ENCODE data around the gene PAFAH1B1. TPM values are rescaled to one million over a fixed set of nuclear protein-coding genes. Genes with fewer than 3 reads are reported as not detected.
"Not testable (repeated sequence)": the region's sequence is repeated elsewhere in the genome, so short reads cannot be mapped to it uniquely, and the experiment has no call there.

PAFAH1B1 gene
- polyA plus RNA-seq: 10 to 100 TPM; 17.4 to 48.8 (median 38.7) TPM

DNA sequence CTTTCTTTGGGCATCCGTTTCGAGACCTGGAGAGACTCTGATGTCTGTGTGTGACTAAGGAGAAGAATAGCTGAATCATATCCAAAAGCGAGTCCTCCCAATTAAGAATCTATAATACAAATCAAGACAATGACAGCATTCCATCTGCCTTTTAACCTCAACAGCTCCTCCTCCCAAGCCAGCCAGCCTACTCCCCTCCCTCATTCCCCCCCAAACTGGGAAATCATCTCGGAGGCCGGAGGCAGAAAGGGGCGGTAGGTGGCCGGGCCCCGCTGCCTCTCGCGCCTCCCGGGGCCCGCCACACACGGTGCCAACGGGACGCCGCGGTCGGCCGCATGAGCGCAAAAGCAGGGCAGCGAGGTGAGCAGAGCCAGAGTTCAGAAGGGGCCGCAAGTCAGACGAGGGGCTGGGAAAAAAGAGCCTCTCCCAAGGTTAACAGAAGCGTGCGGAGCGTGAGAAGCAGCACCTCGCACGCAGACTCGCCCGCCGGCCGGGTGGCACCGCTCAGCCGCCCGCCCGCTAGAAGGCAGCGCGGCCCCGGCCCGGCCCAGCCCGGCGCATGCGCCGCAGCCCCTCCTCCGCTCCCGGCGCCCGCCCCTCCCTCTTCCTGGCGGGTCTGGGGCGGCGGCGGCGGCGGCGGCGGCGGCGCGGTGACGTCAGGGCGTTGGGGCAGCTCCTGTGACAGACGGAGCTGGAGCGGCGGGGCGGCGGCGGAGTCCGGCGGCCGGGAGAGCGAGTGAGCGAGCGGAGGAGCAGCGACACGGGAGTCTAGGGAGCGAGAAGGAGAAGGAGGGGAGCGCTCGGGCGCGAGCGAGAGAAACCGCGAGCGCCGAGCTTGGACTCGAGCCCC is at the start of gene PAFAH1B1:
TSS of gene PAFAH1B1 (plus strand) at position 684 of the 850 bp plus-strand sequence. CDS start 44,635 bp downstream, outside the sequence.
- 0 to 1% (median 0%) methylated on average over 46 to 83 of the region's 86 CpGs for WGBS, 3 donors
- H3K27ac ChIP-seq (ENCODE audit: low read depth, low read length): peak within 1 kb of the TSS; percentile 92

DNA sequence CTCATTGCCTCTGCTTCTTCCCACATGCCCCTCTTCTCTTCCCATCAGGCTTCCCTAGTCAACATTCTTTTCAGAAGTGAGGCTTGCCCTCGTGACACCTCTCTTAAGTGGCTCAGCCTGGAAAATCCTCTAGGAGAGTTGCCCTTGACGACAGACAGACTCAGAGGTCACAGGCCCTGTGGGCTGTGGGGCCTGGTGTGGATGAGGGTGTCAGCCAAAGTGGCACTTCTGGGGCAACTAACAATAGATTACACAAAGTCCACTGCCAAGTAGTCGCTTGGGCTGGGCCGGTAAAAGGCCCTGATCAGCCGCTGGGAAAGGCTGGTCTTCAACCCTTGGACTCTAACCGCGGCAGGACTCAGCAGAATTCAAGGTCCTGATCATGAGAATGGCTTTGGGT is 48.1 kb upstream of the PAFAH1B1 start:
- H3K27ac ChIP-seq (ENCODE audit: low read depth, low read length): no peak overlapping the region
- WGBS, 3 donors: 30 to 85% (median 81%) methylated on average over 7 of the region's 7 CpGs

DNA sequence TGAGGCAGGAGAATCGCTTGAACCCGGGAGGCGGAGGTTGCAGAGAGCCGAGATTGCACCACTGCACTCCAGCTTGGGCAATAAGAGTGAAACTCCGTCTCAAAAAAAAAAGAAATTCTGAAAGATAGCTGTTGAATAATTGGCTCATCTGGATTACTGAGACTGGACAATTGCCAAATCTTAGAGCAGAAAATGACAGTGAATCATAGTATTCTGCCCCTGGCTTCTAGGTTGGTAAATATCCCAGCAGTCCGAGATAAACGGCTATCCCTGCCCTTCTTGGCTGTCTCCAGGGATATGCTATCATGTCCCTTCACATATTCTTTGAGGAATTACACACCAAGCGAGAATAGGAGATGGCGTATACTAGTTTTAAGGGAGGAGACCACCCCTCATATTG is 46.3 kb upstream of the PAFAH1B1 start:
- WGBS, 3 donors: 50 to 85% (median 58%) methylated on average over 9 of the region's 9 CpGs
- no peak overlapping the region for H3K27ac ChIP-seq (ENCODE audit: low read depth, low read length)

- H3K27ac ChIP-seq (ENCODE audit: low read depth, low read length): not testable (repeated sequence)
- 79 to 84% (median 83%) methylated on average over 9 of the region's 9 CpGs for WGBS, 3 donors
Measured at GRCh38 chr17:2548026-2548425, 45.4 kb upstream of the PAFAH1B1 start.

DNA sequence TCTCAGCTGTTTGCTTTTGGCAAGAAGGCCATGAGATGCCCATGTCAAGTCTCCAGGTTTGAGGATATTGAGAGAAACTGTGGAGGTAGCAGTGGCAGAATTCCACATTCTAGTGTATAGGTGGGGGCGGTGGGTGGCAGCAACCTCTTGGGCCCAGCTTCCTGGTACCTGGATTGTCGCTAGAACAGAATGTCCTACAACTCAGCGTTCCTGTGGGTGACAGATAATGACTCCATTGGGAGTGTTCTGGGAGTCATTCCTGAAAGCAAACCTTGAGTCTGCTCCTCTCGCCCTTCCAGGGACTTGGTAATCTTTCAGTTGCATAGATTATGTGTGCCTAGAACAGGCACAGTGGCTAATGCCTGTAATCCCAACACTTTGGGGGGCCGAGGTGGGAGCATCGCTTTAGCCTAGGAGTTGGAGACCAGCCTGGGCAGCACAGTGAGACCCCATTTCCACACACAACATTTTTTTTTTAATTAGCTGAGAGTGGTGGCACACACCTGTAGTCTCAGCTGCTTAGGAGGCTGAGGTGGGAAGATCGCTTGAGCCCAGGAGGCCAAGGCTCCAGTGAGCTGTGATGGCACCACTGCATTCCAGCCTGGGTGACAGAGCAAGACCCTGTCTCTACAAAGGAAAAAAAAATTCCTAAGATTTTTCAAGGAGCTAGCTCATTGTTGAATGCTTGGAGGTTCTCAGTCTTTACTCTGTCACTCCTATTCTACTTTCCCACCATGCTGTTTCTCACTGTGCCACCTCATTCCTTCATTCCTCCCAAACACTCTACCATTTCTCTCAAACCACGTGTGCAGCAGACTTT is 43.9 kb upstream of the PAFAH1B1 start:
- H3K27ac ChIP-seq (ENCODE audit: low read depth, low read length): no peak overlapping the region
- WGBS, 3 donors: 81 to 89% (median 82%) methylated on average over 8 of the region's 8 CpGs

DNA sequence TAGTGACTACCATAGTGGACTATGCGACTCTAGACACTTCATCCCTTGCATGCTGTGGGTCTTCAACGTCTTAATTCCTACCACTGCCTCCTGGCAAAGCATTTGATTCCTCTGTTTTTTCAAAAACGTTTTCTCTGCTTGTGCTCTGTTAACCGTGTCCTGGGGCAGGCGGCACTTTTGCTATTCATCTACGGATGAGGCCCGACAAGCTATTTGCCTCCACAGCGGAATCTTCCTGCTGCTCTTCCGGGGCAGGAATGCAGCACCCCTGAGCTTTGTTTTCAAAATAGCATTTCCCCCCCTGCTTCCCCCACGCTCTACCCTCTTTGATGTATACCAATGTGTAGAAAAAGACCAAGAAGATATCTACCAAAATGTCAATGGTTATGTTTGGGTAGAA is 42.0 kb upstream of the PAFAH1B1 start:
- no peak overlapping the region for H3K27ac ChIP-seq (ENCODE audit: low read depth, low read length)
- WGBS, 3 donors: 38 to 50% (median 41%) methylated on average over 10 of the region's 10 CpGs

DNA sequence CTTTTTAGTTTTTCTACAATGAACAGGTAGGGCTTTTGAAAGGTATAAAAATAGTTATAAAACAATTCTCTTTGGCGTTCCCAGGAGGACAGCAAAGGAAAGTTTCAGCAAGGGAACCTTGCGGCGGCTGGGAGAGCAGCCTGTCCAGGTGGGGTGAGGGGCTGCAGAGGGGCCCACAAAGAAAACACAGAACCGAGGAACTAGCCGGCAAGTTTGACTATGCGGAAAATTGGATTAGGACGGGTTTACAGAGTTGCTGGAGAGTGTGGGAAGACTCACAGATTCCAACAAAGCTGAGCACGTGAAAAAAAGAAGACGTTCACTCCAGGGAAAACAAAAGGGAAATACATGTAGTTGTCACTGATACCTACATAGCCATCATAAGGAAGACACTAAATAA is 41.5 kb upstream of the PAFAH1B1 start:
- WGBS, 3 donors: 46 to 57% (median 54%) methylated on average over 9 of the region's 9 CpGs
- no peak overlapping the region for H3K27ac ChIP-seq (ENCODE audit: low read depth, low read length)

GRCh38 chr17:2560658-2561057 is 32.8 kb upstream of the PAFAH1B1 start:
- 82 to 86% (median 84%) methylated on average over 5 of the region's 5 CpGs for WGBS, 3 donors
- H3K27ac ChIP-seq (ENCODE audit: low read depth, low read length): no peak overlapping the region

DNA sequence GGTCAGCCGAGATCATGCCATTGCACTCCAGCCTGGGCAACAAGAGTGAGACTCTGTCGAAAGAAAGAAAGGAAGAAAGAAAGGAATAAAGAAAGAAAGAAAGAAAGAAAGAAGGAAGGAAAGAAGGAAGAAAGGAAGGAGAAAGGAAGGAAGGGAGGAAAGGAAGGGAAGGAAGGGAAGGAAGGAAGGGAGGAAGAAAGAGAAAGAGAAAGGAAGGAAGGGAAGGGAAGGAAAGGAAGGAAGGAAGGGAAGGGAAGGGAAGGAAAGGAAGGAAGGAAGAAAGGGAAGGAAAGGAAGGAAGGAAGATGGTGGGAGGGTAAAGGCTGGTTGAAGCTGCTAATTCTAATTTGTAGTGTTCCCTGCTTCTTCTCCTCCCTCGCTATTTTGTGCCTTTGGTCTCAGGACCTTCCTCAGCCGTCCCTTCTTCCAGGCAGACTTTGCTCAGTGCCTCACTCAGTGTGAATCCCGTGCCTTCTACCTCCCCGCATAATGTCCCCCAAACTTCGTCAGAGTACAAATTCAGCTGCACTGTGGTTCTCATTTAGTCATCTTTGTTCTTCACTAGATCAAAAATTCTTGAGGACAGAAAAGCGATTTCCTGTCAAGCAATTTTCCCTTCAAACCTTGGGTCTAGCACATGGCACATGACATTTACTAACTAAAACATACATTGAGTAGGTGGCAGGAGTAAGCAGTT is 31.1 kb upstream of the PAFAH1B1 start:
- no peak overlapping the region for H3K27ac ChIP-seq (ENCODE audit: low read depth, low read length)
- 82 to 89% (median 87%) methylated on average over 8 of the region's 8 CpGs for WGBS, 3 donors

- H3K27ac ChIP-seq (ENCODE audit: low read depth, low read length): no peak overlapping the region
- WGBS, 3 donors: 64 to 77% (median 74%) methylated on average over 7 of the region's 7 CpGs
Measured at GRCh38 chr17:2563061-2563460, 30.4 kb upstream of the PAFAH1B1 start.

- 84 to 92% (median 92%) methylated on average over 6 of the region's 6 CpGs for WGBS, 3 donors
- no peak overlapping the region for H3K27ac ChIP-seq (ENCODE audit: low read depth, low read length)
Measured at GRCh38 chr17:2563543-2563942, 29.9 kb upstream of the PAFAH1B1 start.

DNA sequence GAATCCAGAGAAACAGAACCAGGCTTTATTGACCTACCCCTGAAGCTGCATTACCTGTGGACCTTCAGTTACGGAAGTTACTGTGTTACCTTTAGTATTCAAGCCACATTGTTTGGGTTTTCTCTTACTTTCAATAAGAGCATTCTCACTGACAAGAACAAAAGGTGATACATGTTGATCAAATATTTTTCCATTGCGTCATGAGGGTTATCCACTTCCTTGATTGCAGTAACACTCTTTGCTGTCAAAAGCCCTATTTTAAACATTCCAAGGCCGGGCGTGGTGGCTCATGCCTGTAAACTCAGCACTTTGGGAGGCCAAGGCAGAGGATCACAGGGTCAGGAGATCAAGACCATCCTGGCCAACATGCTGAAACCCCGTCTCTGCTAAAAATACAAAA is 28.6 kb upstream of the PAFAH1B1 start:
- no peak overlapping the region for H3K27ac ChIP-seq (ENCODE audit: low read depth, low read length)

GRCh38 chr17:2566056-2566455 is 27.4 kb upstream of the PAFAH1B1 start:
- 83 to 96% (median 85%) methylated on average over 3 of the region's 3 CpGs for WGBS, 3 donors
- H3K27ac ChIP-seq (ENCODE audit: low read depth, low read length): no peak overlapping the region

More for the DNA sequence above, 28.6 kb upstream of the PAFAH1B1 start:
- 65 to 78% (median 68%) methylated on average over 5 of the region's 5 CpGs for WGBS, 3 donors

DNA sequence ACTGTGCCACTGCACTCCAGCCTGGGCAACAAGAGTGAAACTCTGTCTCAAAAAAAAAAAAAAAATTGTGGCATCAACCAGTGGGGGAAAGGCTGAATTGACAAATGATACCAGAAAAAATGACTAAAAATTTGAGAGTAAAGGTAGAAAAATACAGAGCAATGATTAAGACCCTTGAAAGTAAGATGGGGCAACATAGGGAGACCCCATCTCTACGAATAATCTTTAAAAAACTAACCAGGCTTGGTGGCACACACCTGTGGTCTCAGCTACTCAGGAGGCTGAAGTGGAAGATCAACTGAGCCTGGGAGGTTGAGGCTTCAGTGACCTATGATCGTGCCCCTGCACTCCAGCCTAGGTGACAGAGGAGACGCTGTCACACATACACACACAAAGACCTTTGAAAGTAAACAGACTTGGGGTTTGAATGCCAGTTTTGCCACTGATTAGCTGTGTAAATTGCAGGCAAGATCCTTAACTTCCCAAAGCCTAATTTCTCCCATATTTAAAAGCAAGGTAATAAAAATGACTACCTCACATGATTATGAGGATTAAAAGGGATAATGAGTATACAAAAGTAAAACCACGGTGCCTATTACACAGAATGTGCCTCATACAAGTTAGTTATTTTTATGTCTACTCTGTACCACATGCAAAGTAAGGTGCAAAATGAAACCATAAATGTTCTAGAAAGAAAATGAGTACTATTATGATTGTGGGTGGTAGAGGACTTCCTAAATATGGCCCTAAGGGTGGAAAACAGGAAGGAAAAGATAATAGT is 21.7 kb upstream of the PAFAH1B1 start:
- 53 to 75% (median 74%) methylated on average over 4 of the region's 4 CpGs for WGBS, 3 donors

GRCh38 chr17:2572304-2572609 is 21.2 kb upstream of the PAFAH1B1 start:
- WGBS, 3 donors: 70 to 82% (median 72%) methylated on average over 5 to 7 of the region's 7 CpGs
- not testable (repeated sequence) for H3K27ac ChIP-seq (ENCODE audit: low read depth, low read length)

More for the DNA sequence above, 21.7 kb upstream of the PAFAH1B1 start:
- H3K27ac ChIP-seq (ENCODE audit: low read depth, low read length): no peak overlapping the region

- no peak overlapping the region for H3K27ac ChIP-seq (ENCODE audit: low read depth, low read length)
- WGBS, 3 donors: 51 to 66% (median 57%) methylated on average over 4 of the region's 4 CpGs
Measured at GRCh38 chr17:2580151-2580550, 13.3 kb upstream of the PAFAH1B1 start.

DNA sequence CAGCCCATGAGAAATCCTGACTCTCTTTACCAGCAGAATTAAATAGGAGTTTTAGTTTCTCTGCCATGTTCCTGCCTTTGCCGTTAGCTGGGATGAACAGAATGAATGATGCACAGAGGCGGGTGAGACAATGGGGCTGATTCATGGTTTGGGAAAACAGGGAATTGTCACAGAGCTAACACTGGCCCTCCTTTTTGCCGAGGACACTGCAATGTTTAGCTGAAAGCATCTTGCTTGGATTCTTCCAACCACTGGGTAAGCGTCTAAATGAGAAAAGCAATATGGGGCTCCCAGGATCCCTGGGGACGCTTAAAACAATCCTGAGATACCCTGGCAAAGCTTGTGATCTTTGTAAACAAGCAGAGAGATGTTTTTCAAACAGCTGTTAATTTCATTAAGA is 12.8 kb upstream of the PAFAH1B1 start:
- 53 to 62% (median 53%) methylated on average over 5 of the region's 5 CpGs for WGBS, 3 donors
- H3K27ac ChIP-seq (ENCODE audit: low read depth, low read length): no peak overlapping the region

GRCh38 chr17:2582493-2582892 is 11.0 kb upstream of the PAFAH1B1 start:
- no peak overlapping the region for H3K27ac ChIP-seq (ENCODE audit: low read depth, low read length)
- WGBS, 3 donors: 95 to 97% (median 95%) methylated on average over 18 of the region's 18 CpGs

Measured in adipose tissue (tissue), 3 donors.